Neural crest cell (in vitro differentiated cells): ENCODE results near the gene DET1. TPM values are rescaled to one million over a fixed set of nuclear protein-coding genes. Genes with fewer than 3 reads are reported as not detected.
"Not testable (repeated sequence)": the region's sequence is repeated elsewhere in the genome, so short reads cannot be mapped to it uniquely, and the experiment has no call there.

Experiments used
- DNase-seq: peaks from one replicate; pipeline ENCODE4 v3.0.0; 2021; ENCODE audit warnings: low read depth, mixed read lengths, low spot score
- H3K27ac Mint-ChIP-seq: one replicate; pipeline ENCODE4 v1.8.0; 2021; ENCODE audit warnings: mild to moderate bottlenecking, mixed read lengths; ENCODE audit not compliant: unreplicated experiment
- H3K27me3 Mint-ChIP-seq: 2 replicates; pipeline ENCODE4 v1.8.0; 2021; ENCODE audit warnings: low read depth, mild to moderate bottlenecking, mixed read lengths
- H3K36me3 Mint-ChIP-seq: 2 replicates; pipeline ENCODE4 v1.8.0; 2021; ENCODE audit warnings: low read depth, mild to moderate bottlenecking, mixed read lengths
- H3K4me1 Mint-ChIP-seq: 2 replicates; pipeline ENCODE4 v1.8.0; 2021; ENCODE audit warnings: mixed read lengths
- H3K4me3 Mint-ChIP-seq: one replicate; pipeline ENCODE4 v1.8.0; 2021; ENCODE audit warnings: mild to moderate bottlenecking, mixed read lengths
- H3K9me3 Mint-ChIP-seq: 2 replicates; pipeline ENCODE4 v1.8.0; 2021; ENCODE audit warnings: mixed read lengths
- CTCF ChIP-seq: fragments of 200-600 bp; sonication (generic); conservative IDR thresholded peaks from 2 replicates; pipeline ENCODE4 v1.5.0; 2021; ENCODE audit warnings: antibody characterized with exemption, mild to moderate bottlenecking
- total RNA-seq: library from RNA; stranded (reverse); gene quantifications from 2 replicates; pipeline ENCODE4 v1.2.1, GENCODE V29; 2021

DET1 gene
- total RNA-seq, 1 donor from 2014 or later = 14.0 TPM

GRCh38 chr15:88568589-88568988, 22.1 kb upstream of the DET1 start:
- Mint-ChIP-seq H3K27ac (no peak overlapping the region), H3K4me1 (no peaks in the 10 kb centered on the region), H3K36me3 (no peaks in the 10 kb centered on the region), H3K9me3 (no peaks in the 10 kb centered on the region), H3K4me3 (no peak overlapping the region), H3K27me3 (peaks cover 43% of the 10 kb centered on the region)
- DNase-seq = no peak
- no peak for TF ChIP-seq CTCF

- H3K27me3 Mint-ChIP-seq = peaks cover 43% of the 10 kb centered on the region
- H3K27ac Mint-ChIP-seq = no peak overlapping the region
- no peaks in the 10 kb centered on the region for H3K36me3 Mint-ChIP-seq
- H3K9me3 Mint-ChIP-seq = peaks cover 2% of the 10 kb centered on the region
- no peaks in the 10 kb centered on the region for H3K4me1 Mint-ChIP-seq
- no peak for DNase-seq
- H3K4me3 Mint-ChIP-seq = no peak overlapping the region
- no peak for TF ChIP-seq CTCF
Observed at GRCh38 chr15:88564741-88565140, 18.3 kb upstream of the DET1 start.

- no peak for DNase-seq
- Mint-ChIP-seq H3K27ac (no peak overlapping the region), H3K27me3 (peaks cover 43% of the 10 kb centered on the region), H3K9me3 (peaks cover 2% of the 10 kb centered on the region), H3K36me3 (no peaks in the 10 kb centered on the region), H3K4me1 (no peaks in the 10 kb centered on the region), H3K4me3 (no peak overlapping the region)
- TF ChIP-seq CTCF = no peak
Observed at GRCh38 chr15:88563638-88564037, 17.2 kb upstream of the DET1 start.

DNA sequence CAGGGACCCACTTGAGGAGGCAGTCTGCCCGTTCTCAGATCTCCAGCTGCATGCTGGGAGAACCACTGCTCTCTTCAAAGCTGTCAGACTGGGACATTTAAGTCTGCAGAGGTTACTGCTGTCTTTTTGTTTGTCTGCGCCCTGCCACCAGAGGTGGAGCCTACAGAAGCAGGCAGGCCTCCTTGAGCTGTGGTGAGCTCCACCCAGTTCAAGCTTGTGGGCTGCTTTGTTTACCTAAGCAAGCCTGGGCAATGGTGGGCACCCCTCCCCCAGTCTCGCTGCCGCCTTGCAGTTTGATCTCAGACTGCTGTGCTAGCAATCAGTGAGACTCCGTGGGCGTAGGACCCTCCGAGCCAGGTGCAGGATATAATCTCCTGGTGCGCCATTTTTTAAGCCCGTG, 13.1 kb upstream of the DET1 start:
- DNase-seq, H3K9me3 Mint-ChIP-seq, H3K4me1 Mint-ChIP-seq, H3K36me3 Mint-ChIP-seq, H3K27ac Mint-ChIP-seq, H3K4me3 Mint-ChIP-seq: not testable (repeated sequence)
- peaks cover 32% of the 10 kb centered on the region for H3K27me3 Mint-ChIP-seq

DNA sequence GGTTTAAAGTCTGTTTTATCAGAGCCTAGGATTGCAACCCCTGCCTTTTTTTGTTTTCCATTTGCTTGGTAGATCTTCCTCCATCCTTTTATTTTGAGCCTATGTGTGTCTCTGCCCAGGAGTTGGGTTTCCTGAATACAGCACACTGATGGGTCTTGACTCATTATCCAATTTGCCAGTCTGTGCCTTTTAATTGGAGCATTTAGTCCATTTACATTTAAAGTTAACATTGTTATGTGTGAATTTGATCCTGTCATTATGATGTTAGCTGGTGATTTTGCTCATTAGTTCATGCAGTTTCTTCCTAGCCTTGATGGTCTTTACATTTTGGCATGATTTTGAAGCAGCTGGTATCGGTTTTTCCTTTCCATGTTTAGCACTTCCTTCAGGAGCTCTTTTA, 11.5 kb upstream of the DET1 start:
- not testable (repeated sequence) for DNase-seq, H3K4me1 Mint-ChIP-seq, H3K9me3 Mint-ChIP-seq, H3K27ac Mint-ChIP-seq, H3K36me3 Mint-ChIP-seq, H3K4me3 Mint-ChIP-seq
- peaks cover 21% of the 10 kb centered on the region for H3K27me3 Mint-ChIP-seq

DNA sequence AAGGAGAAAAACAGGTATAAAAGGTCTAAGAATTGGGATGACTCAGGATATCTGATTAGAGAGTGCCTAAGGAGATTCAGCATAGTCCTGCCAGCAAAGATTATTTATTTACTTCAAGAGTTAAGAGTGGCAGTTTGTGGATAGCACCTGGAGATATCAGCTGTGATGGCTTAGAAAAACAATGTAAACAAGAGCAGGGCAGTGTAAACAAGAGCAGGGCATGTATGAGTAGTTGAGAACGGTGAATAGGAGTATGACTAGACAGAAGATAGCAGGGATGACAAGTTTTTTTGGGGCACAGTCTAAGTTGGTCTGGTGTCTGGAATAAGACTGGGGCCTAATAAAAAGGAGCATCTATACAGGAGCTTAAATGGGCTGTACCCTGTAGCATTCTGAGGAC, 1.5 kb upstream of the DET1 start:
- H3K4me1 Mint-ChIP-seq = peaks cover 21% of the 10 kb centered on the region
- H3K4me3 Mint-ChIP-seq, H3K27ac Mint-ChIP-seq, H3K27me3 Mint-ChIP-seq, H3K9me3 Mint-ChIP-seq, H3K36me3 Mint-ChIP-seq, DNase-seq: not testable (repeated sequence)

GRCh38 chr15:88545578-88546247, 768 bp downstream of the DET1 start:
- H3K27ac Mint-ChIP-seq = peak overlapping the region; percentile 57
- DNase-seq, H3K36me3 Mint-ChIP-seq, H3K4me3 Mint-ChIP-seq, H3K27me3 Mint-ChIP-seq, H3K9me3 Mint-ChIP-seq: not testable (repeated sequence)
- peaks cover 33% of the 10 kb centered on the region for H3K4me1 Mint-ChIP-seq
